Gastroesophageal sphincter (tissue), 3 donors: Measurements from ENCODE around the gene SHISAL1.

Experiments used
- CTCF ChIP-seq, 4 experiments: fragments of 200-600 bp in 2 of 4; fragments of 450-650 bp in 2 of 4; sonication (generic) in 1 of 4; IDR thresholded peaks; one replicate each; pipeline ENCODE4 v1.5.1; 2017 to 2019; ENCODE audit warnings: antibody characterized with exemption in 4 of 4, mild to moderate bottlenecking in 2 of 4, moderate library complexity in 2 of 4
- EP300 ChIP-seq: sonication (generic); formaldehyde crosslinking; IDR thresholded peaks from one replicate; pipeline ENCODE4 v1.6.1; 2017; ENCODE audit warnings: antibody characterized with exemption, mild to moderate bottlenecking
- POLR2A ChIP-seq, 2 donors: fragments of 450-650 bp; IDR thresholded peaks; one replicate each; pipeline ENCODE4 v1.6.1; 2017; ENCODE audit warnings: antibody characterized with exemption in 2 of 2, mild to moderate bottlenecking in 2 of 2, moderate library complexity in 1 of 2
- POLR2AphosphoS5 ChIP-seq: sonication (generic); formaldehyde crosslinking; IDR thresholded peaks from one replicate; pipeline ENCODE4 v1.6.1; 2017; ENCODE audit warnings: antibody characterized with exemption

GRCh38 chr22:44279069-44279360 lies 33.7 kb downstream of the SHISAL1 start:
- TF ChIP-seq CTCF (IDR thresholded peaks at IDR 0.05) (no peak), POLR2A (IDR thresholded peaks at IDR 0.05) (no peak), POLR2AphosphoS5 (no peak), EP300 (no peak)
